Stimulated activated CD4-positive, alpha-beta T cell treated with anti-CD3 and anti-CD28 coated beads, TNF-alpha, amount 100 ng/mL, for 1 hour (primary cell): ENCODE measurements around the gene OIP5.
"Not testable (repeated sequence)": the region's sequence is repeated elsewhere in the genome, so short reads cannot be mapped to it uniquely, and the experiment has no call there.

Experiments
- DNase-seq, 3 donors: peaks; one replicate each; pipeline ENCODE4 v3.0.0-alpha.2; 2020; ENCODE audit warnings: low read depth in 3 of 3, low spot score in 1 of 3

OIP5 gene

DNA sequence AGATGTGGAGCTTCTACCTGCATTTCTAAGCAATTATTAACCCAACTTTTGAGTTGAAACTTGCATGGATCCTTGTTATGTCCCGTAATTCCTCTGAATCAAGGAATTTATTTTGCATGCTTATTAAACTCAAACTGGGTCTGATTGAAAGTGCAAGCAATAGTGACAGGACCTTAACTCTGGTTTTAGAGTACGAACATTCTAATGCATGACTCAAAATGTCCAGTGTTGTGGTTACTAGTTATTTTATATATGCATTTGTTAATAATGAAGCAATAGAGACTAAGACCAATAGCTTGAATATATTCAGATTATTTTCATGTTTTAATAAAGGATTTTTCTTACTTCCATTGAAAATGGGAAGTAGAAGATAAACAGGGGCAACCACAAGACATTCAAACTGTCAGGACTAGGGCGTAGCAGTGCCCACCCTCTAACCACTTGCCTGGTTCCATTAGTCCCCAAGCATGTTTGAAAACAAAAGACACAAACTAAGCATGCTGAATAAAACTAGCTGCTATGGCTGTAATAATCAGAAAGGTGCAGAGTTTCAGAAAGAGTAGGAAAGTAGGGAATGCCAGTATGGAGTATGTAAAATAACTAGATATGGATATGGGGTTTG lies 28.1 kb downstream of the OIP5 start:
- no peak for DNase-seq

DNA sequence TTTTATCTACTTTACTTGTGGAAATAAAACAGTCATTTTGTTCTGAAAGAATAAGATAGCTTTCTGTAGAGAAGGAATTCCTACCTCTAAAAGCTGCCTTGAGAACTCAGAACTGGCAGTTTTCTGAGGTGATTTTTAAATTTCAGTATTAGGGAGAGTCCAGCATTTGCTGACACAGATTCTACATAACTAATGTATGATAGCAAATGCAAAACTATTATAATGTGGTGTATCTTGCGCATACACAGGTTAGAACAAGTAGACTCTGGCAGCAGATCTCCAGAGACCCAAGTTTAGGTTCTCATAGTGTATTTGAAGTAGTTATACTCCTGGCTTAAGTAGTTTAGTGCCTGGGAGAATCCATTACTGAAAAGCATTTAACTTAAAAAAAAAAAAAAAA lies 30.8 kb downstream of the OIP5 start:
- no peak for DNase-seq

DNA sequence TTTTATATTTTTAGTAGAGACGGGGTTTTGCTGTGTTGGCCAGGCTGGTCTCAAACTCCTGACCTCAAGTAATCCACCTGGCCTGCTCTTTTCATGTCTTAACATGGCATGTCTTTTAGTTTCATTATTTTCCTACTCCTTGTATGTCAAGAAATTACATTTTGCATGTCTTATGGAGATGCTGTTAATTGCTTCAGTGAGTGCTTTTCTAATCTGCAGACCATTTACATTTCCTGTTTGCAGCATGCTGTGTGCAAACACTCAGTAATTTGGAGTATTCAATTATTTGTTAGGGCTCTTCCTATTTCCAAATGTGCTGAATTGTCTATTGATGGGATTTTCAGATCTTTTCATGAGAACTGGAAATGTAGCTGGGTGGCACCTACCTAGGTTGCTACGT lies 31.3 kb downstream of the OIP5 start:
- DNase-seq, result not testable (repeated sequence)

DNA sequence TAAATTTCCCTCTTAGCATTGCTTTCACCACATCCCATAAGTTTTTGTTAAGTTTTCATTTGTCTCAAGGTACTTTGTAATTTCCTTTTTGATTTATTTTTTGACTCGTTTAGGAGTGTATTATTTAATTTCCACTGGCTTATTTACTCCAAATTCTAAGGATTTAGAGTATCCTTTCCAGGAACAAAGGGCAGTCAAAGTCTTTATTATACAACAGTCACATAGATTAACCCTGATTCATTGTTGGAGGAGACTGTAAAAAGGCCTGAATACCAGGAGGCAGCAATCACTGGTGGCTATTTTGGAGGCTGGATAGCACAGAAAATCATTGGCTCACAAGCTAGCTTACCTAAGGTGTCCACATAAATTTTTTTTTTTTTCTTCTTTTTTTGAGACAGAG lies 39.9 kb downstream of the OIP5 start:
- no peak for DNase-seq

DNA sequence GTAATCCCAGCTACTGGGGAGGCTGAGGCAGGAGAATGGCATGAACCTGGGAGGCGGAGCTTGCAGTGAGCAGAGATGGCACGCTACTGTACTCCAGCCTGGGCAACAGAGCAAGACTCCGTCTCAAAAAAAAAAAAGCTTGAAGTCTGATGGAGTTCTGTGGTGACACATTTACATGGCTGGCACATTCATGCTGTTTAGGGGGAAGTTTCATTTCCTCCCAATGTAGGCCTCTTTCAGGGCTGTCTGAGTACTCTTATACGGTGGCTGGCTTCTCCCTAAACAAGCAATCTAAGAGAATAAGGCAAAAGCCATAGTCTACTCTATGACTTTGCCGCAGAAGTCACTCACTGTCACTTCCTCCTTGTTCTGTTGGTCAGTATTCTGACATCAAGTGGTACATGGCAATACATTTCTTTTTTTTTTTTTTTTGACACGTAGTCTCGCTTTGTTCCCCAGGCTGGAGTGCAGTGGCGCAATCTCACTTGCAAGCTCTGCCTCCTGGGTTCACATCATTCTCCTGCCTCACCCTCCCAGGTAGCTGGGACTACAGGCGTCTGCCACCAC lies 41.2 kb downstream of the OIP5 start:
- DNase-seq, result no peak

DNA sequence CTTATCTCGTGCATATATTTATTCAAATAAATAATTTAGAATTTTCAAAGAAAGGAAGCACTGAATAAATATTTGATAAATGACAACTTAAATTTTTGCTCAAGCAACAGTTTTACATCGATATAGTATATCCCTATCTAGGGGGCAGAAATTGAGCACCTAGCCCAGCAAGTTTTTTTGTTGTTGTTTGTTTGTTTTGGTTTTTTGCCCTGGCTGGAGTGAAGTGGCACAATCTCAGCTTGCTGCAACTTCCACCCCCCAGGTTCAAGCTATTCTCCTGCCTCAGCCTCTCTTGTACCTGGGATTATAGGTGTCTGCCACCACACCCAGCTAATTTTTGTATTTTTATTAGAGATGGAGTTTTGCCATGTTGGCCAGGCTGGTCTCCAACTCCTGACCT lies 42.4 kb downstream of the OIP5 start:
- DNase-seq, result no peak

DNA sequence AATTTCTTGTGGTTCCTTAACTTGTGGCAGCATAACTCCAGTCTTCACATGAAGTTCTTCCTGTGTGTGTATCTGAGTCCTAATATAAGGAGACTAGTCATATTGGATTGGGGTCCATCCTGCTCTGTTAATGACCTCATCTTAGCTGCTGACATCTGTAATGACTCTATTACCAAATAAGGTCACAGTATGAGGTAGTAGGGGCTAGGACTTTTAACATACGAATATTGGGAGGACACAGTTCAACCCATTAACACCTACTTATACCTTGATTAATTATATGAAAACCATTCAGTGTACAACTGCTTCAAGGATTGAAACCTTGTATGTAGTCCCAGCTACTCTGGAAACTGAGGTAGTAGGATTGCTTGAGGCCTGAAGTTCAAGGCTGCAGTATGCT lies 43.9 kb downstream of the OIP5 start:
- DNase-seq, result no peak

DNA sequence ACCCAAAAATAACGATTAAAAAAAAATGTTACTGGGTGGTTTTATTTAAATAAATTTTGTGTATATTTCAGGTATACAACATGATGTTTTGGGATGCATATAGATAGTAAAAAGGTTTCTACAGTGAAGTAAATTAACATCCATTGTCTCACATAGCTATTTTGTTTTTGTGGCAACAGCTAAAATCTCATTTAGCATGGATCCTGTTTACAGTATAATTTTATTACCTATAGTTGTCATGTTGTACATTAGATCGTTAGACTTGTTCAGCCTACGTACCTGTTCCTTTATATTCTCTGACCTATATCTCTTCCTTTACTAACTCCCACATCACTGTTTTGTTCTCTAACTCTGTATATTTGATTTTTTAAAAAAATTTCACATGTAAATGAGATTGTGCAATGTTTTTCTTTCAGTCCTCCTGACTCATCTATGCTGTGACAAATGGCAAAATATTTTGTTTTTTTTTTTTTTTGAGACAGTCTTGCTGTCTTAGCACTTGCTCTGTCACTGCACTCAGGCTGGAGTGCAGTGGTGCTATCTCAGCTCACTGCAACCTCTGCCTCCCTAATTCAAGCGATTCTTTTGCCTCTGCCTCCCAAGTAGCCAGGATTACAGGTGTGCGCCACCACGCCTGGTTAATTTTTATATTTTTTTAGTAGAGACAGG lies 45.6 kb downstream of the OIP5 start:
- no peak for DNase-seq

DNA sequence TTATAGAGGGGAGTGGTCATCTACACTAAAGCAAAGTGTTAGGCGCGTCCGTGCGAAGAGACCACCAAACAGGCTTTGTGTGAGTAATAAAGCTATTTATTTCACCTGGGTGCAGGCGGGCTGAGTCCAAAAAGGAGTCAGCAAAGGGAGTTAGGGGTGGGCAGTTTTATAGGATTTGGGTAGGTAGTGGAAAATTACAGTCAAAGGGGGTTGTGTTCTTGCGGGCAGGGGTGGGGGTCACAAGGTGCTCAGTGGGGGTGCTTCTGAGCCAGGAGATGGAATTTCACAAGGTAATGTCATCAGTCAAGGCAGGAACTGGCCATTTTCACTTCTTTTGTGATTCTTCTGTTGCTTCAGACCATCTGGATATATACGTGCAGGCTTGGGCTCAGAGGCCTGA lies 47.1 kb downstream of the OIP5 start:
- DNase-seq, result no peak

DNA sequence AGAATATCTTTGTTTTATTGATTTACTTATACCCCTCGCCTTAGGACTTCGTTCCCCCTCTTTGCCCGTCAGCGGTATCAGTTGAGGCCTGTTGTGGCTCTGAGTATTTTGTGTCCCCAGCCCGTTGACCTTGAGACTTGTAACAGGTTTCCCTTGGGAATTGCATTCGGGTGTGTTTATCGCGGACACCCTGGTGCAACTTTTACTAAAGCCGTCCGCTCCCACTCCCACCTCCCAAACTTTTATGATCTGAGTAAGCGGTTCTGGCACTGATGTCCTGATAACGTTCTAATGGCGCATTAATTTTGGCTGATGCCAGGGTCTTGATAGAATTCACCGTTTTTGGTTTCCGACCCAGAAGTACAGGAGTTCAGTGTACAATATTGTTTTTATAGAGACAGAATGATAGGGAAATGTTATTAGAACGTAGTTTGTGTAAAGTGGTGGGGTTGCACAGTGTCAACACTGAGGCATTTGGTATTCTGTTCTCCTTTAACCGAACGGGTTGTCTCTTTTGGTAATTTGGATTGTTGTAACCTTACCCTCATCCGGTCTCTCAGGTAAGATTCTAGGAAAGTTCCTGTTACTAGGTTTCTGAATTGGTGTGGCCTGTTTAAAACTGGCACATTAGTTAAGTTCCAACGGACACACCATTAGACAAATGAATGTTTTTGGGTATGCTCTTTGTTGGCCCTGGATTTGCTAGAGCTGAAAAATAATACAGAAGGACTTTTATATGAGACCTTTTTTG lies 47.8 kb downstream of the OIP5 start:
- DNase-seq, result no peak

DNA sequence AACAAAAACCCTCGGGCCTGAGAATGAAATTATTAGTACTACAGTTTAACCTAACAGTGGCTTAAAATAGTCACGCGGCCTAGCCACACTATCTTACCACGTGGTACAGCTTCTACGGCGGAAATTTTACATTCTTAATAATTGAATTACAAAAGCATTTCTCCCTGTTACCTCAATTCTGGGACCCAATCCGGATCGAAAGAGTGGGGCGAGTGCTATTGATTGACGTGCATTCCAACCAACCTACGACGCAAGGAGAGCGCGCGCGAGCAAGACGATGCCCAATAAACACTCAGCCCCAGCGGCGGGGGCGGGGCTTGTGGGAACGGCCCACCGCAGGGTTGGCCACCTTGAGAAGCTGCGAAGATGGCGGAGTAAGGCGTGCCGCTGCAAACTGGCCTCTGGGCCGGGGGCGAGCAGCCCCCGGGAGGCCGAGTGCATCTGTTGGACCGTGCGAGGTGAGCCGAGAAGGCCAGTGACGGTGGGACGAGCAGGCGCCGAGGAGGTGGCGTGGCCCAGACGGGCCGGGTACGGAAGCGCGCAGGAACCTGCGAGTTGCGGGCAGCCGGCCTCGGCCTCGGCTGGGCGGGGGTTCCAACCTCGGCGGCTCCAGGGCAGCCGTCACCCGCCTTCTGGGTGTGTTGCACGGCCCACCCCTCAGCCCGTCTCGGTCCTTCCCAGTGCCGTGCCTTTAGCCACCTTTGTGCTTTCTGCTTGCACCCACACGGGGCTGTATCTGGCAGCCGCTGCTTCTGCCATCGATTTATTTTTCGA lies 48.6 kb downstream of the OIP5 start:
- DNase-seq, result peak; percentile 93 to 95 (median 94)

DNA sequence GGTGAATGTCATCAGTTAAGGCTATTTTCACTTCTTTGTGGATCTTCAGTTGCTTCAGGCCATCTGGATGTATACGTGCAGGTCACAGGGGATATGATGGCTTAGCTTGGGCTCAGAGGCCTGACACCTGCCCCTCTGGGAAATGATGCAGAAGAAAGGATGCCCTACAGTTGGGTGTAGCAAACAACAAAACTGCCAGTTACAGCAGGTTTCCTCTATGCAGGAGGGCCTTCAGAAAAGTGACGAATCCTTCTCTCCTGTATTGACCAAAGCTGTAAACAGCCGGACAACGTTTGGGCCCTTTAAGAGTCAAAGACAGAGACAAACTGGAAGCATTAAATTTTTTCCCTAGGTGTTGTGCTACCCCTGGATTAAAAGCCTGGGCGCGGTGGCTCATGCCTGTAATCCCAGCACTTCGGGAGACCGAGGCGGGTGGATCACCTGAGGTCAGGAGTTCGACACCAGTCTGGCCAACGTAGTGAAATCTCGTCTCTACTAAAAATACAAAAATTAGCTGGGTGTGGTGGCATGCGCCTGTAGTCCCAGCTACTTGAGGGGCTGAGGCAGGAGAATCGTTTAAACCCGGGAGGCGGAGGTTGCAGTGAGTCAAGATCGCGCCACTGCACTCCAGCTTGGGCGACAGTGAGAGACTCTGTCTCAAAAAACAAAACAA lies 49.3 kb downstream of the OIP5 start:
- not testable (repeated sequence) for DNase-seq

DNA sequence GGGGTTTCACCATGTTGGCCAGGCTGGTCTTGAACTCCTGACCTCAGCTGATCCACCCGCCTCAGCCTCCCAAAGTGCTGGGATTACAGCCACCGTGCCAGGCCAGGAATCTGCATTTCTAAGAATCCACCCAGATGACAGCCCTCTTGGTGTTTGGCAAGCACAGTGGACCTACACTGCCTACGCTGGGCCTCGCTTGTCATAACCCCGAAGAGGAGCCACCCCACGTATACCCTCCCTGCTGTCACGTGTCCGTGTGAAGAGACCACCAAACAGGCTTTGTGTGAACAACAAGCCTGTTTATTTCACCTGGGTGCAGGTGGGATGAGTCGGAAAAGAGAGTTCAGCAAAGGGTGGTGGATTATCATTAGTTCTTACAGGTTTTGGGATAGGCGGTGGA lies 50.0 kb downstream of the OIP5 start:
- not testable (repeated sequence) for DNase-seq

DNA sequence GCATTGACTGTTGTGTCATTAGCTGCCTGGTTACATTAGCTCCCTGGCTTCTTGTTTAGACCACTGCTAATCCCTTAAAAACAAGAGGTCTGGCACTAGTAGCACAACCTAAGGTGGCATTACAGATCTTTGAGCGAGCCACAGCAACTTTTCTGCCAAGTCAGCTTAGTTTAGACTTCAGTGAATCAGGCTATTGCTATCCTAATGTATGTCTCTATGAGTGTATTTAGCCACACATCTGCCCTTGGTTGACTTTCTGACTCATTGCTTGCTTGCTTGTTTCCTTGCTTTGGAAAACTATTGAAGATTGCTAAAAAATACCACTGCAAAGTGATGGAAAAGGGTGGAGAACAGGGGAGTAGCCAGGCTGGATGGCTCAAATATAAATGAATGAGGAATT lies 51.2 kb downstream of the OIP5 start:
- DNase-seq, result no peak

DNA sequence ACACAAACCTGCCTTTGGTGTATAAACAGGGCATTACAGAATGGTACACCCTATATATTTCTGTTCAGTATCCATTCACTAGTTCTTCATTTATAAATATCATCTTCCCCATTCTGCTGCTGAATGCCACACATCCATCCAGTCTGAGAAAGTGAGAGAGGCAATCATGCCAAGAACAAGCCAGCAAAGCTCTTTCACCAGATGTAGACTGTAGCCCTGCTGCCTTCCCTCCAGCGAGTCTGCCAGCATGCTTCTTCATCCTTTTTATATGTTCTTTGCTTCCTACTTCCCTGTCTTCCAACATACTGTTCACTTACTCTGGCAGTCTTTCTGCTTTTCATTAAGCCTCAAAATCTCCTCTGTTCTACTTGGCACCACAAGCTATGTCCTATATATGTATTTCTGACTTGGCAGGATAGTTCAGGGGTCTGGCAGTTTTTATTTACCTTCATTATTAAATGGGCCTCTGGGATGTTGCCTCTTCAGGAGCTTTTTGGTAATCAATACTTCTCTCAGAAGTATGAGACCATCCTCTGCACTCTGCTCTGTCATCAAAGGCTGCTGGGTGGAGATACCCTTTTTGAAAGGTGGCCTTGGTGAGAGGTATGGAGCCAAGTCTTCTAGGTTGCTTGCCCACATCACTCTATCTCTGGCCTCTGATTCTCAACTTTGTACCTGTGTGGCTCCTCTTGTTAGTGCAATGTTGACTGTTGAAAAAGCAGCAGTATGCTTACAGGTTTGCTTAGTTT lies 52.7 kb downstream of the OIP5 start:
- DNase-seq, result no peak

DNA sequence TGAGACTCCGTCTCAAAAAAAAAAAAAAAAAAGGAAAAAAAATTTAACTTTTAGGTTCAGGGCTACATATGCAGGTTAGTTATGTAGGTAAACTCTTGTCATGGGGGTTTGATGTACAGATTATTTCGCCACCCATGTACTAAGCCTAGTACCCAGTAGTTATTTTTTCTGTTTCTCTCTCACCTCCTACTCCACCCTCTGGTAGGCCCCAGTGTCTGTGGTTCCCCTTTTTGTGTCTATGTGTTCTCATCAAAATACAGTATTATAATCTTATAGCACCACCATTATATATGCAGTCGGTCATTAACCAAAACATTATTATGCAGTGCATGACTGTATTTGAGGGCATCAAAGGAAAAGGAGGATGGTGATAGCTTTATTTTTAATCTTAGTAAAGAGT lies 54.1 kb downstream of the OIP5 start:
- no peak for DNase-seq

DNA sequence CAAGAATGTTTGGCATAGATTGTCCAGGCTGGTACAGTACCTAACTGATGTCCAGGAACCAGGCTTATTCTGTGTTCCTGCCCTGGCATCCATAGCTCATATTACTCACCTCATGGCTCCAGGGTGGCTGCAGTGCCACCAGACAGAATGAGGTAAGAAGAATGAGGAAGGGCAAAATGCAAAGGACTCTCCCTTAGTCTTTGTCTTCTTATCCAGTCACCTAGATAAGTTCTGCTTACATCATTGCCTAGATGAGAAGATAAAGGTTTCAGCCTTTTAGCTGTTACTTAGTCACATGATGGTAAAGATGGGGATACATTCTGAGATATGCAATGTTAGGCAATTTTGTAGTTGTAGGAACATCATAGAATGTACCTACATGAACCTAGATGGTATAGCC lies 55.6 kb downstream of the OIP5 start:
- no peak for DNase-seq

DNA sequence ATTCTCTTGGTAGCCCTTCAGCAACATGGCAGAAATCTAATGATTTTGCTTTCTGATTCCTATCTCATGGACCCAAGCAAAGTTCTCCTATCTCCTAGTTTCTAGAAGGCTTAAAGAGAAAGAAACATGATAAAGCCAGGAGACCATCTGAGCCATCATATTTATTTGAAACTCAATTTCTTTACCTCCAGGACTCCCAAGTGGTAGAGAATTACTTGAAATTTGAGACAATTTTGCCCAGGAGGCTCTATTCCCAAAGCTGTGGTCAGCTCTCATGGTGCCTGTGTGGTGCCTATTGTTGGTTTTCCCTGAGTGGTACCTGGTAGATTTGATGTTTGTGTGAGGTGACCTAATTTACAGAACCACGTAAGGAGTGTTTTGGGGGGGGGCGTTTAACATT lies 62.5 kb downstream of the OIP5 start:
- no peak for DNase-seq

DNA sequence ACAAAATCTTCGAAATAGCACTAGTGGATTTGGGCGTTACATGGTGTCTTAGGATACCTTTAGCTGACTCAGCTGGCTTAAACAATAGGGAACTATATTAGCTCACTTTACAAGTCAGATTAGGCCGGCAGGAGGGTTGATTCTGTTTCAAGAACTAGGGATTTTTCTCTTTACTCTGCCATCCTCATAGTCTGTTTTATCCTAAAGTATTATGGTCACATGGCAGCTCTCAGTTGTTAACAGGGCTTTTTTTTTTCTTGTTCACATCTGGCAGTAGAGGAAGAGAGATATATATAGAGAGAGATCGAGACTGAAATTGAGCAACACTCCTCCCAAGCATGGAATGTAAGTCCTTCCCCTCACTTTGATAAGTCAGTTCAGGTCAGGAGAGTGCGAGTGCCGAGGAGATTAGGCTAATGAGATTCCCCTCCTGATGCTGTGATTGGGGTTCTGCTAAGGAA lies 68.5 kb downstream of the OIP5 start:
- DNase-seq, result no peak

DNA sequence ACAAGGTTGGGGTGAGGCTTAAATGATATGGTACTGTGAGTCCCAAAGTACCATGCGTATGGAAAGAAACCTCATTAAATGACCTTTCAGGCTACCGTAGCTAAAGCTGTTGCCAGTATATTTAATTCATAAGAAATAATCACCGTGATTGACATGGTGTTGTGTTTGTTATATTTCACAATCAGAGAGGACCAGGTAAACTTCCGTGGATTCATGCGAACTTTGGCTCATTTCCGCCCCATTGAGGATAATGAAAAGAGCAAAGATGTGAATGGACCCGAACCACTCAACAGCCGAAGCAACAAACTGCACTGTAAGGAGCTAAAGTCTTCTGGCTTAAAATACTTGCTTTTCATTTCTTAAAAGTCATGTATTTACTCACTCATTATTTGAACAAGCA lies 69.8 kb downstream of the OIP5 start:
- no peak for DNase-seq
